HEK293T (cell line): ENCODE data around the gene CNIH1.

Source experiments
- FOXK2 ChIP-seq: fragments of 450-650 bp; IDR thresholded peaks from 2 replicates; pipeline ENCODE4 v1.6.1; 2016; ENCODE audit warnings: mild to moderate bottlenecking
- SP1 ChIP-seq: fragments of 450-650 bp; IDR thresholded peaks from 2 replicates; pipeline ENCODE4 v1.6.1; 2017

DNA sequence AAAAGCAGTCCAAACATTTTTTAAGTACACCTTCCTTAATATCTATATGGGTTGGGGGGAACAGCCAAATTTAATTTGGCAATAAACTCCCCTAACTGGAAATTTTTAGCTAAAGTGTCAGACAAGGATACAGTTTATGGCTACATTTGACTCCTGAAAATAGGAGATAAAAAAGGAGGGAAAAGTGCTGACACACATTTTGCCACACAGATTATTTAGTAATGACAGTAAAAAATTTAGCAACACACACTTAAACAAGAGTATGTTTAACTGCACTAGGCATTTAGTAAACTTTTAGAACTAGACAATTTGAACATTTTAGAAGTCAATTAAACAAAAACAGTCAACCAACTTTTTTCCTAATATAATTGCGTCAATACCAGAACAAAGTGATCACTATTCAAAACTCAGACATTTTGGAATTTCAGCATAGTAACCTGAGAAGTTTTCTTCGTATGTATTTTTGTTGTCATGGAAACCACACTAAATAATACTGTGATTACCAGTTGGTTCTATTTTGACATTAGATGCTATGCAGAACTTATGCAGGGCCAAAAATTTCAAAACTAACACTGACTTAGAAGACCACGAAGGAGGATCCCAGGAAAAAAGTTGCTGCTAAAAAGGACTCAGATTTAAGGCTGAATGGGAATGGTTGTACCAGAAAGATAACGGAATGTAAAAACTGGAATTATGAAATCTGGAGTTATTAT lies 34.2 kb upstream of the CNIH1 start:
- no peak for TF ChIP-seq FOXK2
- TF ChIP-seq SP1: no peak
